GM12878 (cell line): ENCODE results near the gene ZNF511. TPM values are rescaled to one million over a fixed set of nuclear protein-coding genes. Genes with fewer than 3 reads are reported as not detected.

Source experiments
- ASH2L ChIP-seq: fragments of 300-600, 200-600 bp; sonication (generic); IDR thresholded peaks from 2 replicates; pipeline ENCODE4 v1.6.1; 2017; ENCODE audit warnings: low read depth, mild to moderate bottlenecking, borderline replicate concordance
- ATF7 ChIP-seq: fragments of 450-650 bp; IDR thresholded peaks from 2 replicates; pipeline ENCODE4 v1.6.1; 2016; ENCODE audit warnings: low read depth, mild to moderate bottlenecking
- CHD4 ChIP-seq: fragments of 200-600 bp; sonication (generic); IDR thresholded peaks from 2 replicates; pipeline ENCODE4 v1.6.1; 2016; ENCODE audit warnings: mild to moderate bottlenecking
- EED ChIP-seq: sonication (generic); IDR thresholded peaks from 2 replicates; pipeline ENCODE4 v1.6.1; 2016; ENCODE audit warnings: antibody characterized with exemption, low read depth
- EGR1 ChIP-seq, 2 experiments: IDR thresholded peaks; 1 replicate in 1 of 2; 2 replicates in 1 of 2; pipeline ENCODE4 v1.6.1; 2011 to 2012; ENCODE audit warnings: low read depth in 2 of 2, low read length in 2 of 2, borderline replicate concordance in 1 of 2, mild to moderate bottlenecking in 1 of 2, moderate library complexity in 1 of 2
- HDAC6 ChIP-seq: fragments of 200-600 bp; sonication (generic); IDR thresholded peaks from one replicate; pipeline ENCODE4 v1.8.0; 2017; ENCODE audit warnings: antibody characterized with exemption; ENCODE audit not compliant: unreplicated experiment
- JUNB ChIP-seq: IDR thresholded peaks from 2 replicates; pipeline ENCODE4 v1.6.1; 2016; ENCODE audit warnings: antibody characterized with exemption, mild to moderate bottlenecking
- MTA3 ChIP-seq: IDR thresholded peaks from 2 replicates; pipeline ENCODE4 v1.6.1; 2012; ENCODE audit warnings: low read length, inconsistent platforms, borderline replicate concordance
- POLR2AphosphoS5 ChIP-seq: IDR thresholded peaks from 2 replicates; pipeline ENCODE4 v1.6.1; 2011; ENCODE audit warnings: mild to moderate bottlenecking, low read length, inconsistent platforms
- POU2F2 ChIP-seq: IDR thresholded peaks from 3 replicates; pipeline ENCODE4 v1.6.1; 2011; ENCODE audit warnings: low read depth, mild to moderate bottlenecking, low read length, borderline replicate concordance
- SIN3A ChIP-seq: IDR thresholded peaks from 2 replicates; pipeline ENCODE4 v1.6.1; 2012; ENCODE audit warnings: low read depth, low read length, improper control_type of control experiment
- TARDBP ChIP-seq: IDR thresholded peaks from 2 replicates; pipeline ENCODE4 v1.6.1; 2016; ENCODE audit warnings: borderline replicate concordance
- ZBED1 ChIP-seq: IDR thresholded peaks from 2 replicates; pipeline ENCODE4 v1.6.1; 2016; ENCODE audit warnings: borderline replicate concordance
- polyA plus RNA-seq, 11 experiments: library from polyadenylated mRNA; depleted of rRNA in 4 of 11; unstranded in 6 of 11; stranded (reverse) in 5 of 11; fragments of >200 nt; fragmentation: Nextera tagmentation in 4 of 11; fragmentation: Illumina TruSeq in 1 of 11; extraction: Ambion mirVana in 4 of 11; extraction: Trizol in 1 of 11; gene quantifications; 1 replicate in 1 of 11; 2 replicates in 10 of 11; pipeline versions ENCODE4 v1.2.1 to v1.2.3, GENCODE V29; 2011 to 2016; ENCODE audit warnings: inconsistent platforms in 2 of 11, missing spikeins in 2 of 11, low read depth in 1 of 11
- total RNA-seq, 4 experiments: library from RNA; depleted of rRNA in 3 of 4; stranded (reverse); fragments of >200 nt in 3 of 4; fragmentation: Illumina TruSeq in 1 of 4; extraction: Trizol in 1 of 4; gene quantifications; 2 replicates each; pipeline versions ENCODE4 v1.2.1 to v1.2.3, GENCODE V29; 2013 to 2021
- TF ChIP-seq, protein P1 (sequence below): fragments of 450-650 bp; IDR thresholded peaks from 2 replicates; pipeline ENCODE4 v1.6.1; 2014; ENCODE audit warnings: mild to moderate bottlenecking
- TF ChIP-seq, protein P2 (sequence below), 3 experiments: IDR thresholded peaks in 2 of 3; conservative IDR thresholded peaks in 1 of 3; 2 replicates each; pipeline ENCODE4 v1.5.1; 2011; ENCODE audit warnings: low read depth in 3 of 3, low read length in 3 of 3, mild to moderate bottlenecking in 3 of 3, control low read depth in 2 of 3, moderate library complexity in 2 of 3, inconsistent platforms in 1 of 3, mixed read lengths in 1 of 3; ENCODE audit not compliant: control insufficient read depth in 2 of 3, insufficient read depth in 1 of 3; ENCODE audit errors: extremely low read depth in 1 of 3
- TF ChIP-seq, protein P3 (sequence below): fragments of 450-650 bp; IDR thresholded peaks from 2 replicates; pipeline ENCODE4 v1.6.1; 2016; ENCODE audit warnings: mild to moderate bottlenecking
- TF ChIP-seq, protein P4 (sequence below): IDR thresholded peaks from 2 replicates; pipeline ENCODE4 v1.6.1; 2011; ENCODE audit warnings: borderline replicate concordance, low read depth, mild to moderate bottlenecking, moderate library complexity, mixed read lengths, low read length; ENCODE audit not compliant: insufficient read depth; ENCODE audit errors: extremely low read length
- TF ChIP-seq, protein P5 (sequence below): IDR thresholded peaks from 2 replicates; pipeline ENCODE4 v1.6.1; 2012; ENCODE audit warnings: low read depth, low read length, improper control_type of control experiment
- TF ChIP-seq, protein P6 (sequence below): fragments of 450-650 bp; formaldehyde crosslinking; IDR thresholded peaks from 2 replicates; pipeline ENCODE4 v1.4.0; 2022; ENCODE audit warnings: mild to moderate bottlenecking, moderate library complexity

Gene ZNF511
- total and polyA plus RNA-seq, 10 of the 15 experiments (the other 5 are each of a cell fraction or from before 2014, with no cell fraction given), result 0.58 to 110 (median 32.0) TPM

DNA sequence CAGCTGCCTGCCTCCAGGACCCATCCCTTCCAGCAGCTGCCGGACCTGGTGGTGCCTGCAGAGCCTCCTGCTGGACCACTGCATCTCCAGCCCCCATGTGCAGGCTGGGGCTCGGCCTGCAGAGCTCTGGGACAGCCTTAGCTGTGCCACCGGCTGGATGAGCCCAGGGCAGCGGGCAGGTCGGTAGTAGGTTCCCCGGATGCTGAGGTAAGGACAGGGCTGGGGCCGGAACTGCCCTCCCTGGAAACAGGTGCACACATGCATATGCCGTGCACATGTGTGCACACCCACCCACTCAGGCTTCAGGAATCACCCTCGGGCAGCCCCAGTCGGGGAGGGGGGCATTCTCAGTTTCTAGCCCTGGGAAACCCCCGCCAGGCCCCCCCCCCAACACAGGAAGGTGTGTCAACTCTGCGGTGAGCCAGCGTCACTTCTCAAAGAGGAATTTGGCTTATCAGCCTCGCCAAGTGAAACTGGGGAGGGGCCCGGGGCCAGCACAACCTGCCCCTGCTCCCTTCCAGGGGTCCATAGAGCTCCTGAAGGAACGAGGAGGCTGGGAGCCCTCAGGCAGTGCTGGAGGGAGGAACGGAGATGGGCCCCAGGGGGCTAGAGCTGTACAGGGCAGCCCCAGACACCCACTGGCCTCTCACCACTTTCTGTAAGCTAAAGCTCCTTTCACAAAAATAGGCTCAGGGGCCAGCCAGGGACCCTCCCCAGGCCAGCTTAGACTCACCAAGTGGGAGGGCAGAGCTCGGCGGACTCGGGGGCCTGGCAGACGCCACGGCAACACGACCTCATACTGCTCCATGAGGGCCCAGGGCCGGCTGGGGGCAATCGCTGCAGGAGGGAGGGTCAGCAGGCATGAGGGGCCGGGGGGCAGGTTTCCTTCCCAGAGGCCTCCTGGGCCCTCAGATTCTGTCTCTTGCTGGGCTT, 33.7 kb upstream of the ZNF511 start (continued):
- TF ChIP-seq, protein P1, sequence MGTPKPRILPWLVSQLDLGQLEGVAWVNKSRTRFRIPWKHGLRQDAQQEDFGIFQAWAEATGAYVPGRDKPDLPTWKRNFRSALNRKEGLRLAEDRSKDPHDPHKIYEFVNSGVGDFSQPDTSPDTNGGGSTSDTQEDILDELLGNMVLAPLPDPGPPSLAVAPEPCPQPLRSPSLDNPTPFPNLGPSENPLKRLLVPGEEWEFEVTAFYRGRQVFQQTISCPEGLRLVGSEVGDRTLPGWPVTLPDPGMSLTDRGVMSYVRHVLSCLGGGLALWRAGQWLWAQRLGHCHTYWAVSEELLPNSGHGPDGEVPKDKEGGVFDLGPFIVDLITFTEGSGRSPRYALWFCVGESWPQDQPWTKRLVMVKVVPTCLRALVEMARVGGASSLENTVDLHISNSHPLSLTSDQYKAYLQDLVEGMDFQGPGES, result 0 out of 2 replicates have a peak, but pooled peaks have one; percentile 10
- TF ChIP-seq ZBED1, result peak; percentile 90; the same call in 1 of the 2 replicates
- 0 out of 2 replicates have a peak, but pooled peaks have one; percentile 58 for TF ChIP-seq TARDBP
- no peak for TF ChIP-seq ASH2L
- TF ChIP-seq, protein P2, sequence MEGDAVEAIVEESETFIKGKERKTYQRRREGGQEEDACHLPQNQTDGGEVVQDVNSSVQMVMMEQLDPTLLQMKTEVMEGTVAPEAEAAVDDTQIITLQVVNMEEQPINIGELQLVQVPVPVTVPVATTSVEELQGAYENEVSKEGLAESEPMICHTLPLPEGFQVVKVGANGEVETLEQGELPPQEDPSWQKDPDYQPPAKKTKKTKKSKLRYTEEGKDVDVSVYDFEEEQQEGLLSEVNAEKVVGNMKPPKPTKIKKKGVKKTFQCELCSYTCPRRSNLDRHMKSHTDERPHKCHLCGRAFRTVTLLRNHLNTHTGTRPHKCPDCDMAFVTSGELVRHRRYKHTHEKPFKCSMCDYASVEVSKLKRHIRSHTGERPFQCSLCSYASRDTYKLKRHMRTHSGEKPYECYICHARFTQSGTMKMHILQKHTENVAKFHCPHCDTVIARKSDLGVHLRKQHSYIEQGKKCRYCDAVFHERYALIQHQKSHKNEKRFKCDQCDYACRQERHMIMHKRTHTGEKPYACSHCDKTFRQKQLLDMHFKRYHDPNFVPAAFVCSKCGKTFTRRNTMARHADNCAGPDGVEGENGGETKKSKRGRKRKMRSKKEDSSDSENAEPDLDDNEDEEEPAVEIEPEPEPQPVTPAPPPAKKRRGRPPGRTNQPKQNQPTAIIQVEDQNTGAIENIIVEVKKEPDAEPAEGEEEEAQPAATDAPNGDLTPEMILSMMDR (IDR thresholded peaks at IDR 0.05 in 2 of 3, conservative IDR thresholded peaks at IDR 0.05 in 1 of 3; ENCODE audit: control insufficient read depth in 2 of 3, extremely low read depth in 1 of 3, insufficient read depth in 1 of 3, low read depth in 3 of 3, low read length in 3 of 3), result peak in 1 of 3 experiments; percentile 11; a peak in 1 of 6 replicates
- peak; percentile 93 for TF ChIP-seq EED
- peak; percentile 31 to 95 for TF ChIP-seq EGR1 (IDR thresholded peaks at IDR 0.05; ENCODE audit: borderline replicate concordance in 1 of 2, low read depth in 2 of 2, low read length in 2 of 2)
- no peak for TF ChIP-seq HDAC6
- TF ChIP-seq JUNB, result peak; percentile 48; the same call in 1 of the 2 replicates
- TF ChIP-seq POLR2AphosphoS5, result peak; percentile 87
- TF ChIP-seq, protein P3, sequence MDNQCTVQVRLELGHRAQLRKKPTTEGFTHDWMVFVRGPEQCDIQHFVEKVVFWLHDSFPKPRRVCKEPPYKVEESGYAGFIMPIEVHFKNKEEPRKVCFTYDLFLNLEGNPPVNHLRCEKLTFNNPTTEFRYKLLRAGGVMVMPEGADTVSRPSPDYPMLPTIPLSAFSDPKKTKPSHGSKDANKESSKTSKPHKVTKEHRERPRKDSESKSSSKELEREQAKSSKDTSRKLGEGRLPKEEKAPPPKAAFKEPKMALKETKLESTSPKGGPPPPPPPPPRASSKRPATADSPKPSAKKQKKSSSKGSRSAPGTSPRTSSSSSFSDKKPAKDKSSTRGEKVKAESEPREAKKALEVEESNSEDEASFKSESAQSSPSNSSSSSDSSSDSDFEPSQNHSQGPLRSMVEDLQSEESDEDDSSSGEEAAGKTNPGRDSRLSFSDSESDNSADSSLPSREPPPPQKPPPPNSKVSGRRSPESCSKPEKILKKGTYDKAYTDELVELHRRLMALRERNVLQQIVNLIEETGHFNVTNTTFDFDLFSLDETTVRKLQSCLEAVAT, result 0 out of 2 replicates have a peak, but pooled peaks have one; percentile 26
- TF ChIP-seq POU2F2, result peak; percentile 96; the same call in 2 of the 3 replicates
- peak; percentile 78; the same call in 1 of the 2 replicates for TF ChIP-seq MTA3
- TF ChIP-seq ATF7, result peak; percentile 85; the same call in 1 of the 2 replicates
- TF ChIP-seq, protein P4, sequence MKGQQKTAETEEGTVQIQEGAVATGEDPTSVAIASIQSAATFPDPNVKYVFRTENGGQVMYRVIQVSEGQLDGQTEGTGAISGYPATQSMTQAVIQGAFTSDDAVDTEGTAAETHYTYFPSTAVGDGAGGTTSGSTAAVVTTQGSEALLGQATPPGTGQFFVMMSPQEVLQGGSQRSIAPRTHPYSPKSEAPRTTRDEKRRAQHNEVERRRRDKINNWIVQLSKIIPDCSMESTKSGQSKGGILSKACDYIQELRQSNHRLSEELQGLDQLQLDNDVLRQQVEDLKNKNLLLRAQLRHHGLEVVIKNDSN, result peak; percentile 14
- TF ChIP-seq SIN3A, result peak; percentile 55; the same call in 1 of the 2 replicates
- TF ChIP-seq, protein P5, sequence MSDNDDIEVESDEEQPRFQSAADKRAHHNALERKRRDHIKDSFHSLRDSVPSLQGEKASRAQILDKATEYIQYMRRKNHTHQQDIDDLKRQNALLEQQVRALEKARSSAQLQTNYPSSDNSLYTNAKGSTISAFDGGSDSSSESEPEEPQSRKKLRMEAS, result peak; percentile 77
- TF ChIP-seq CHD4, result no peak
- TF ChIP-seq, protein P6, sequence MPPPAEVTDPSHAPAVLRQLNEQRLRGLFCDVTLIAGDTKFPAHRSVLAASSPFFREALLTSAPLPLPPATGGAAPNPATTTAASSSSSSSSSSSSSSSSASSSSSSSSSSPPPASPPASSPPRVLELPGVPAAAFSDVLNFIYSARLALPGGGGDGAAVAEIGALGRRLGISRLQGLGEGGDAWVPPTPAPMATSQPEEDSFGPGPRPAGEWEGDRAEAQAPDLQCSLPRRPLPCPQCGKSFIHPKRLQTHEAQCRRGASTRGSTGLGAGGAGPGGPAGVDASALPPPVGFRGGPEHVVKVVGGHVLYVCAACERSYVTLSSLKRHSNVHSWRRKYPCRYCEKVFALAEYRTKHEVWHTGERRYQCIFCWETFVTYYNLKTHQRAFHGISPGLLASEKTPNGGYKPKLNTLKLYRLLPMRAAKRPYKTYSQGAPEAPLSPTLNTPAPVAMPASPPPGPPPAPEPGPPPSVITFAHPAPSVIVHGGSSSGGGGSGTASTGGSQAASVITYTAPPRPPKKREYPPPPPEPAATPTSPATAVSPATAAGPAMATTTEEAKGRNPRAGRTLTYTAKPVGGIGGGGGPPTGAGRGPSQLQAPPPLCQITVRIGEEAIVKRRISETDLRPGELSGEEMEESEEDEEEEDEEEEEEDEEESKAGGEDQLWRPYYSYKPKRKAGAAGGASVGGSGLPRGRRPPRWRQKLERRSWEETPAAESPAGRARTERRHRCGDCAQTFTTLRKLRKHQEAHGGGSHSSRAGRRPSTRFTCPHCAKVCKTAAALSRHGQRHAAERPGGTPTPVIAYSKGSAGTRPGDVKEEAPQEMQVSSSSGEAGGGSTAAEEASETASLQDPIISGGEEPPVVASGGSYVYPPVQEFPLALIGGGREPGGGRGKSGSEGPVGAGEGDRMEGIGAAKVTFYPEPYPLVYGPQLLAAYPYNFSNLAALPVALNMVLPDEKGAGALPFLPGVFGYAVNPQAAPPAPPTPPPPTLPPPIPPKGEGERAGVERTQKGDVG (CRISPR knock-in tag), result no peak
